HepG2 (cell line): ENCODE data around the gene TSTD1. TPM values are rescaled to one million over a fixed set of nuclear protein-coding genes. Genes with fewer than 3 reads are reported as not detected.

Experiments
- BRF2 ChIP-seq: sonication (generic); formaldehyde crosslinking; IDR thresholded peaks from 2 replicates; pipeline ENCODE4 v1.8.1; 2022; ENCODE audit warnings: mild to moderate bottlenecking, missing genetic modification reagents
- E2F1 ChIP-seq: sonication (generic); formaldehyde crosslinking; IDR thresholded peaks from 2 replicates; pipeline ENCODE4 v1.5.0; 2020; ENCODE audit warnings: missing genetic modification reagents
- EZH2 ChIP-seq: conservative IDR thresholded peaks from 2 replicates; pipeline ENCODE4 v1.6.1; 2012; ENCODE audit warnings: mild to moderate bottlenecking, low read depth, low read length, moderate library complexity
- HOMEZ ChIP-seq: IDR thresholded peaks from 2 replicates; pipeline ENCODE4 v1.6.1; 2016; ENCODE audit warnings: low read depth
- IRF1 ChIP-seq: sonication (generic); formaldehyde crosslinking; IDR thresholded peaks from 2 replicates; pipeline ENCODE4 v1.4.0; 2020; ENCODE audit warnings: low read depth, mild to moderate bottlenecking, missing genetic modification reagents
- ISL2 ChIP-seq: sonication (generic); formaldehyde crosslinking; IDR thresholded peaks from 2 replicates; pipeline ENCODE4 v1.5.0; 2020; ENCODE audit warnings: missing genetic modification reagents
- KDM6A ChIP-seq: IDR thresholded peaks from 2 replicates; pipeline ENCODE4 v1.6.1; 2016; ENCODE audit warnings: low read depth
- KMT2B ChIP-seq: IDR thresholded peaks from 2 replicates; pipeline ENCODE4 v1.6.1; 2016; ENCODE audit warnings: missing genetic modification reagents, missing compliant biosample characterization
- MED8 ChIP-seq: sonication (generic); formaldehyde crosslinking; IDR thresholded peaks from 2 replicates; pipeline ENCODE4 v1.8.1; 2023; ENCODE audit warnings: mild to moderate bottlenecking, missing genetic modification reagents; ENCODE audit not compliant: insufficient replicate concordance
- MYNN ChIP-seq: sonication (generic); formaldehyde crosslinking; IDR thresholded peaks from 2 replicates; pipeline ENCODE4 v1.4.0; 2020; ENCODE audit warnings: mild to moderate bottlenecking, low read depth, missing genetic modification reagents
- NR1H2 ChIP-seq: sonication (generic); formaldehyde crosslinking; IDR thresholded peaks from 2 replicates; pipeline ENCODE4 v1.8.1; 2022; ENCODE audit warnings: low read depth, missing genetic modification reagents, borderline replicate concordance
- SMAD9 ChIP-seq: sonication (generic); formaldehyde crosslinking; IDR thresholded peaks from 2 replicates; pipeline ENCODE4 v1.5.1; 2020; ENCODE audit warnings: mild to moderate bottlenecking, missing genetic modification reagents
- SOX13 ChIP-seq, 3 experiments: fragments of 450-650 bp in 1 of 3; sonication (generic) in 1 of 3; formaldehyde crosslinking in 1 of 3; IDR thresholded peaks in 2 of 3; conservative IDR thresholded peaks in 1 of 3; 2 replicates each; pipeline versions ENCODE4 v1.5.0 to v1.6.1; 2016 to 2020; ENCODE audit warnings: antibody characterized with exemption in 1 of 3, mild to moderate bottlenecking in 1 of 3, missing compliant biosample characterization in 1 of 3, missing genetic modification reagents in 1 of 3, moderate library complexity in 1 of 3
- SRF ChIP-seq: IDR thresholded peaks from 2 replicates; pipeline ENCODE4 v1.6.1; 2011; ENCODE audit warnings: mild to moderate bottlenecking, low read depth, low read length, moderate library complexity
- XBP1 ChIP-seq: sonication (generic); formaldehyde crosslinking; IDR thresholded peaks from 2 replicates; pipeline ENCODE4 v1.5.0; 2020; ENCODE audit warnings: missing genetic modification reagents
- ZBTB14 ChIP-seq: sonication (generic); formaldehyde crosslinking; IDR thresholded peaks from 2 replicates; pipeline ENCODE4 v1.4.0; 2020; ENCODE audit warnings: missing genetic modification reagents
- ZFP36L2 ChIP-seq: sonication (generic); formaldehyde crosslinking; IDR thresholded peaks from 2 replicates; pipeline ENCODE4 v1.4.0; 2020; ENCODE audit warnings: missing genetic modification reagents
- ZNF3 ChIP-seq: IDR thresholded peaks from 2 replicates; pipeline ENCODE4 v1.7.0; 2017; ENCODE audit warnings: inconsistent platforms
- ZNF530 ChIP-seq: sonication (generic); formaldehyde crosslinking; IDR thresholded peaks from 2 replicates; pipeline ENCODE4 v1.5.0; 2020; ENCODE audit warnings: low read depth, mild to moderate bottlenecking, missing genetic modification reagents
- ZNF572 ChIP-seq: sonication (generic); formaldehyde crosslinking; IDR thresholded peaks from 2 replicates; pipeline ENCODE4 v1.5.1; 2020; ENCODE audit warnings: mild to moderate bottlenecking, missing genetic modification reagents
- ZNF7 ChIP-seq: IDR thresholded peaks from 2 replicates; pipeline ENCODE4 v1.6.1; 2016; ENCODE audit warnings: missing biosample characterization, missing genetic modification reagents
- ZNF724P ChIP-seq: sonication (generic); formaldehyde crosslinking; IDR thresholded peaks from 2 replicates; pipeline ENCODE4 v1.8.0; 2022; ENCODE audit warnings: missing genetic modification reagents, borderline replicate concordance
- ZNF788 ChIP-seq: sonication (generic); formaldehyde crosslinking; IDR thresholded peaks from 2 replicates; pipeline ENCODE4 v1.5.0; 2020; ENCODE audit warnings: mild to moderate bottlenecking, missing genetic modification reagents, borderline replicate concordance
- ZNF816 ChIP-seq: sonication (generic); formaldehyde crosslinking; IDR thresholded peaks from 2 replicates; pipeline ENCODE4 v1.8.0; 2022; ENCODE audit warnings: missing genetic modification reagents, mild to moderate bottlenecking, borderline replicate concordance
- polyA plus RNA-seq, 8 experiments: library from polyadenylated mRNA; depleted of rRNA in 3 of 8; stranded (reverse) in 7 of 8; unstranded in 1 of 8; fragments of >200 nt; fragmentation: Illumina TruSeq in 4 of 8; extraction: Trizol in 4 of 8; gene quantifications; 2 replicates each; pipeline versions ENCODE4 v1.2.1 to v1.2.3, GENCODE V29; 2011 to 2016; ENCODE audit warnings: low read depth in 4 of 8, missing spikeins in 1 of 8, mixed read lengths in 1 of 8; ENCODE audit not compliant: insufficient read depth in 1 of 8
- total RNA-seq, 5 experiments: library from RNA; depleted of rRNA; stranded (reverse); fragments of >200 nt; fragmentation: Illumina TruSeq; extraction: Trizol; gene quantifications; 2 replicates each; pipeline ENCODE4 v1.2.3, GENCODE V29; 2016; ENCODE audit warnings: low read depth in 1 of 5

TSTD1 gene
- total and polyA plus RNA-seq, 2 of the 13 experiments (the other 11 are each of a cell fraction or from before 2014, with no cell fraction given), result 0.15 to 0.31 TPM

- TF ChIP-seq ZBTB14 (CRISPR knock-in tag) (peak; percentile 53; the same call in 1 of the 2 replicates), KMT2B (CRISPR knock-in tag) (0 out of 2 replicates have a peak, but pooled peaks have one; percentile 16), NR1H2 (no peak), MYNN (no peak), ZNF3 (no peak), ZNF724P (CRISPR knock-in tag) (no peak), MED8 (CRISPR knock-in tag) (no peak), ZNF572 (CRISPR knock-in tag) (no peak), SRF (no peak), ZNF816 (0 out of 2 replicates have a peak, but pooled peaks have one; percentile 34), XBP1 (CRISPR knock-in tag) (0 out of 2 replicates have a peak, but pooled peaks have one; percentile 66), SOX13 (IDR thresholded peaks at IDR 0.05) (no peak), SOX13 (CRISPR knock-in tag; conservative IDR thresholded peaks at IDR 0.05 in 1 of 2, IDR thresholded peaks at IDR 0.05 in 1 of 2) (no peak), ISL2 (CRISPR knock-in tag) (no peak; the same call in 1 of the 2 replicates), KDM6A (no peak), E2F1 (peak; percentile 85), HOMEZ (CRISPR knock-in tag) (peak; percentile 15; the same call in 1 of the 2 replicates), SMAD9 (CRISPR knock-in tag) (no peak), ZNF788 (CRISPR knock-in tag) (no peak), EZH2 (no peak), ZNF530 (no peak), ZNF7 (CRISPR knock-in tag) (no peak), IRF1 (0 out of 2 replicates have a peak, but pooled peaks have one; percentile 43), ZFP36L2 (CRISPR knock-in tag) (no peak), BRF2 (CRISPR knock-in tag) (no peak)
Measured at GRCh38 chr1:161021165-161021969, 17.4 kb downstream of the TSTD1 start (continued).
